Measurements from ENCODE around the gene MTG2.

MTG2 gene

GRCh38 chr20:62141397-62142251 is 41.2 kb upstream of the MTG2 start:
- peaks cover 77% of the 10 kb centered on the region for H3K79me2 ChIP-seq (ENCODE audit: low read length)
- peak overlapping the region; percentile 20; the same call in 1 of the 2 replicates for H3K27ac ChIP-seq (ENCODE audit: low read length)
- peaks cover 18% of the 10 kb centered on the region for H3K4me1 ChIP-seq (ENCODE audit: low read length)
- H3K36me3 ChIP-seq (replicated peaks; ENCODE audit: insufficient read depth, low read length) = peaks cover 13% of the 10 kb centered on the region
- H3K4me3 ChIP-seq (ENCODE audit: low read length) = peak overlapping the region; percentile 81
- no peaks in the 10 kb centered on the region for H3K9me2 ChIP-seq (replicated peaks; ENCODE audit: insufficient read depth, low read length)
- peak overlapping the region; percentile 94 for H3K4me2 ChIP-seq (ENCODE audit: low read depth, low read length)
- H4K20me1 ChIP-seq (ENCODE audit: insufficient read depth, low read length) = peaks cover 38% of the 10 kb centered on the region
- H3K9ac ChIP-seq (ENCODE audit: low read length) = peak overlapping the region; percentile 70; the same call in 1 of the 2 replicates
- no peak for TF ChIP-seq EZH2phosphoT487 (IDR thresholded peaks at IDR 0.05; ENCODE audit: low read length)
- TF ChIP-seq, protein P1, sequence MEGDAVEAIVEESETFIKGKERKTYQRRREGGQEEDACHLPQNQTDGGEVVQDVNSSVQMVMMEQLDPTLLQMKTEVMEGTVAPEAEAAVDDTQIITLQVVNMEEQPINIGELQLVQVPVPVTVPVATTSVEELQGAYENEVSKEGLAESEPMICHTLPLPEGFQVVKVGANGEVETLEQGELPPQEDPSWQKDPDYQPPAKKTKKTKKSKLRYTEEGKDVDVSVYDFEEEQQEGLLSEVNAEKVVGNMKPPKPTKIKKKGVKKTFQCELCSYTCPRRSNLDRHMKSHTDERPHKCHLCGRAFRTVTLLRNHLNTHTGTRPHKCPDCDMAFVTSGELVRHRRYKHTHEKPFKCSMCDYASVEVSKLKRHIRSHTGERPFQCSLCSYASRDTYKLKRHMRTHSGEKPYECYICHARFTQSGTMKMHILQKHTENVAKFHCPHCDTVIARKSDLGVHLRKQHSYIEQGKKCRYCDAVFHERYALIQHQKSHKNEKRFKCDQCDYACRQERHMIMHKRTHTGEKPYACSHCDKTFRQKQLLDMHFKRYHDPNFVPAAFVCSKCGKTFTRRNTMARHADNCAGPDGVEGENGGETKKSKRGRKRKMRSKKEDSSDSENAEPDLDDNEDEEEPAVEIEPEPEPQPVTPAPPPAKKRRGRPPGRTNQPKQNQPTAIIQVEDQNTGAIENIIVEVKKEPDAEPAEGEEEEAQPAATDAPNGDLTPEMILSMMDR (IDR thresholded peaks at IDR 0.05; ENCODE audit: low read length) = peak; percentile 49
- H3F3A ChIP-seq (ENCODE audit: insufficient read depth, low read length) = peaks cover 32% of the 10 kb centered on the region
- H3K27me3 ChIP-seq (replicated peaks; ENCODE audit: insufficient read depth, low read length) = no peaks in the 10 kb centered on the region
- H3K9me3 ChIP-seq (replicated peaks; ENCODE audit: insufficient read depth, low read length) = no peaks in the 10 kb centered on the region
- H2AFZ ChIP-seq (ENCODE audit: low read length) = no peak overlapping the region
- peak; percentile 33 for DNase-seq

DNA sequence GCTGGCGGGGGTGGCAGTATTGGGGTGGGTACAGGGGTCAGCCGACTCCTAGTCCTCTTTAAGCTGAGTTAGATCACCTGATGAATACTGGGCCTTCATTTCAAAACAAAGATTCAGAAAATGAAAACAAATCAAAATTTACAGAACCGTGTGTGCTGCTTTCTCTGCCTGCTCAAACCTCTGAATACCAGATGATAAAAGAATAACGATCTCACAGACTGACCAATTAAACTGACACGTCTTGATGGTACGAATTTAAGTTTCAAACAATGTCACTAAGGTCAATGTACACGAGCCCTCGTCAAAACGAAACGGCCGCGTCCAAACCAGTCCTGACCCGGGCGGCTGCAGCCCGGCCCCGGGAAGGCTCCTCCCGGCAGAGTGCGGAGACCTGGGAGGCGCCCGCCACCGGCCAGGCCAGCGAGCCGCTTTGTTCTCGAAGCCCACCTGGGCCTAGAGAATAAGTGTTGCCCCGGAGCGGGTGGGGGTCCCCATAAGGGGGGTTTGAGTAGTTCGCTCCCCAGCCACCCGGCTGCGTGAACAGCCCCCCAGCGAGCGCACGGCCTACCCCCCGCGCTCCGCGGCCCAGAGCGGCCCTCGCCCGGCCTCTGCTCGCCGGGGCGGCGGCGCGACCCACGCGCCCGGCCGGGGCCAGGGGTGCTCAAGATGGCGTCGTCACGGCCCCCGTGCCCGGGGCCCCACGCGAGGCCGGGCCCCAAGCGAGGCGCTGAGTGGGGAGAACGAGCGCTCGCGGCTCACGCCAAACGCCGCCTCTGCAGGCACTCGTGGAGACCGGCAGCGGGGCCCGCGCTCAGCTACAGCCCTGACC is 40.4 kb upstream of the MTG2 start:
- no peaks in the 10 kb centered on the region for H3K9me3 ChIP-seq (replicated peaks; ENCODE audit: insufficient read depth, low read length)
- TF ChIP-seq EZH2 (optimal IDR thresholded peaks at IDR 0.05; ENCODE audit: low read depth, low read length) (no peak), EZH2phosphoT487 (IDR thresholded peaks at IDR 0.05; ENCODE audit: low read length) (no peak)
- TF ChIP-seq, protein P1 (IDR thresholded peaks at IDR 0.05; ENCODE audit: low read length) = no peak
- peak overlapping the region; percentile 20; the same call in 1 of the 2 replicates for H3K27ac ChIP-seq (ENCODE audit: low read length)
- H3K4me1 ChIP-seq (ENCODE audit: low read length) = peaks cover 18% of the 10 kb centered on the region
- H3K4me2 ChIP-seq (ENCODE audit: low read depth, low read length) = peak overlapping the region; percentile 94
- H3K36me3 ChIP-seq (replicated peaks; ENCODE audit: insufficient read depth, low read length) = peaks cover 13% of the 10 kb centered on the region
- H3F3A ChIP-seq (ENCODE audit: insufficient read depth, low read length) = peaks cover 24% of the 10 kb centered on the region
- H3K9ac ChIP-seq (ENCODE audit: low read length) = peak overlapping the region; percentile 70
- no peak overlapping the region for H2AFZ ChIP-seq (ENCODE audit: low read length)
- H3K9me2 ChIP-seq (replicated peaks; ENCODE audit: insufficient read depth, low read length) = no peaks in the 10 kb centered on the region
- no peaks in the 10 kb centered on the region for H3K27me3 ChIP-seq (replicated peaks; ENCODE audit: insufficient read depth, low read length)
- H3K79me2 ChIP-seq (ENCODE audit: low read length) = peaks cover 85% of the 10 kb centered on the region
- H4K20me1 ChIP-seq (ENCODE audit: insufficient read depth, low read length) = peaks cover 38% of the 10 kb centered on the region
- peak overlapping the region; percentile 81 for H3K4me3 ChIP-seq (ENCODE audit: low read length)
- DNase-seq = peak; percentile 11

- peaks cover 31% of the 10 kb centered on the region for H4K20me1 ChIP-seq (ENCODE audit: insufficient read depth, low read length)
- H3F3A ChIP-seq (ENCODE audit: insufficient read depth, low read length) = peaks cover 15% of the 10 kb centered on the region
- DNase-seq = peak; percentile 91
- peaks cover 83% of the 10 kb centered on the region for H3K79me2 ChIP-seq (ENCODE audit: low read length)
- no peaks in the 10 kb centered on the region for H3K9me3 ChIP-seq (replicated peaks; ENCODE audit: insufficient read depth, low read length)
- peaks cover 18% of the 10 kb centered on the region for H3K4me1 ChIP-seq (ENCODE audit: low read length)
- no peaks in the 10 kb centered on the region for H3K27me3 ChIP-seq (replicated peaks; ENCODE audit: insufficient read depth, low read length)
- TF ChIP-seq EZH2phosphoT487 (IDR thresholded peaks at IDR 0.05; ENCODE audit: low read length) (no peak), EZH2 (optimal IDR thresholded peaks at IDR 0.05; ENCODE audit: low read depth, low read length) (no peak)
- TF ChIP-seq, protein P1 (IDR thresholded peaks at IDR 0.05; ENCODE audit: low read length) = no peak
- H2AFZ ChIP-seq (ENCODE audit: low read length) = peak within 1 kb of the TSS; percentile 53; the same call in 1 of the 2 replicates
- H3K36me3 ChIP-seq (replicated peaks; ENCODE audit: insufficient read depth, low read length) = peaks cover 6% of the 10 kb centered on the region; the same call in 1 of the 2 replicates
- peak within 1 kb of the TSS; percentile 51; the same call in 1 of the 2 replicates for H3K27ac ChIP-seq (ENCODE audit: low read length)
- H3K4me2 ChIP-seq (ENCODE audit: low read depth, low read length) = peak within 1 kb of the TSS; percentile 95
- peak within 1 kb of the TSS; percentile 70 for H3K9ac ChIP-seq (ENCODE audit: low read length)
- peak within 1 kb of the TSS; percentile 81 for H3K4me3 ChIP-seq (ENCODE audit: low read length)
- no peaks in the 10 kb centered on the region for H3K9me2 ChIP-seq (replicated peaks; ENCODE audit: insufficient read depth, low read length)
These were observed 39.5 kb upstream of the MTG2 start, which contains the start of the genes PSMA7 and SS18L1 for GRCh38 chr20:62143081-62143956. TSS of gene PSMA7 (minus strand) at chr20:62143394. CDS start at chr20:62143303, 91 bp downstream. TSS of gene SS18L1 (plus strand) at chr20:62143769. CDS start at chr20:62143821, 52 bp downstream.

All from MM.1S (cell line).